Spleen (tissue), 11 donors: ENCODE results near the gene ARL6. TPM values are rescaled to one million over a fixed set of nuclear protein-coding genes. Genes with fewer than 3 reads are reported as not detected.

Experiments
- DNase-seq: peaks from one replicate; pipeline ENCODE4 v3.0.0-alpha.2; 2020
- H3K27ac ChIP-seq, 8 donors: fragments of 200-600 bp; sonication (generic) in 7 of 8; 1 replicate in 4 of 8; 2 replicates in 4 of 8; pipeline versions ENCODE4 v1.5.0 to v1.8.0; 2016 to 2021; ENCODE audit warnings: inconsistent platforms in 4 of 8, mild to moderate bottlenecking in 4 of 8, moderate library complexity in 1 of 8
- H3K27me3 ChIP-seq, 7 donors: fragments of 200-600 bp; sonication (generic) in 6 of 7; replicated peaks in 1 of 7; 1 replicate in 4 of 7; 2 replicates in 3 of 7; pipeline versions ENCODE4 v1.5.0 to v1.8.0; 2016 to 2021; ENCODE audit warnings: inconsistent platforms in 3 of 7, mild to moderate bottlenecking in 1 of 7
- H3K36me3 ChIP-seq, 6 donors: fragments of 200-600 bp; sonication (generic) in 5 of 6; 1 replicate in 4 of 6; 2 replicates in 2 of 6; pipeline versions ENCODE4 v1.5.0 to v1.8.0; 2016 to 2021; ENCODE audit warnings: inconsistent platforms in 2 of 6
- H3K4me1 ChIP-seq, 6 donors: fragments of 200-600 bp; sonication (generic) in 5 of 6; 1 replicate in 3 of 6; 2 replicates in 3 of 6; pipeline versions ENCODE4 v1.5.0 to v1.8.0; 2016 to 2021; ENCODE audit warnings: inconsistent platforms in 3 of 6
- H3K4me3 ChIP-seq, 8 donors: fragments of 200-600 bp; sonication (generic) in 7 of 8; 1 replicate in 4 of 8; 2 replicates in 4 of 8; pipeline versions ENCODE4 v1.5.0 to v1.8.0; 2016 to 2021; ENCODE audit warnings: inconsistent platforms in 4 of 8, mild to moderate bottlenecking in 4 of 8, moderate library complexity in 2 of 8
- H3K9me3 ChIP-seq, 8 donors: fragments of 200-600 bp; sonication (generic) in 7 of 8; 1 replicate in 4 of 8; 2 replicates in 4 of 8; pipeline versions ENCODE4 v1.5.0 to v1.8.0; 2016 to 2021; ENCODE audit warnings: inconsistent platforms in 4 of 8
- POLR2A ChIP-seq, 3 donors: fragments of 450-650 bp; IDR thresholded peaks; one replicate each; pipeline ENCODE4 v1.5.1; 2017; ENCODE audit warnings: antibody characterized with exemption in 3 of 3, mild to moderate bottlenecking in 1 of 3
- POLR2AphosphoS5 ChIP-seq, 3 donors: sonication (generic); formaldehyde crosslinking; IDR thresholded peaks; one replicate each; pipeline ENCODE4 v1.5.1; 2017; ENCODE audit warnings: antibody characterized with exemption in 3 of 3
- WGBS, 5 donors: extraction: QIAGEN DNeasy Blood & Tissue Kit in 3 of 5; methylation state at CpG; one replicate each; pipeline versions ENCODE4 v1.1.5 to v1.1.7; 2013 to 2018; 5-methylcytosine and 5-hydroxymethylcytosine counted together
- intact Hi-C: fragments of 100-400 bp; cut with DNase I; formaldehyde crosslinking; loops from one replicate; pipeline ENCODE4 v1.15.0; 2023; ENCODE audit warnings: low total_unique reads
- polyA plus RNA-seq, 3 donors: library from polyadenylated mRNA; stranded (reverse); fragments of 200-250 nt; gene quantifications; one replicate each; pipeline ENCODE4 v1.2.1, GENCODE V29; 2013
- total RNA-seq, 7 donors: library from RNA; depleted of rRNA in 3 of 7; stranded (reverse); fragments of >200 nt in 3 of 7; fragmentation: NEBNext Ultra II Directional in 4 of 7; extraction: Animal tissue kit (Norgen Biotek cat#: 25700) in 4 of 7; gene quantifications; one replicate each; pipeline versions ENCODE4 v1.1.0 to v1.2.1, GENCODE V29; 2016 to 2021
- TF ChIP-seq, protein P1 (sequence below), 11 experiments: fragments of 200-600 bp in 7 of 11; fragments of 450-650 bp in 4 of 11; sonication (generic) in 4 of 11; IDR thresholded peaks in 8 of 11; conservative IDR thresholded peaks in 3 of 11; 1 replicate in 7 of 11; 2 replicates in 4 of 11; pipeline versions ENCODE4 v1.4.0 to v1.8.0; 2016 to 2021; ENCODE audit warnings: antibody characterized with exemption in 11 of 11, inconsistent platforms in 4 of 11, mild to moderate bottlenecking in 1 of 11
- donor health status: healthy with polysubstance abuse.
- donor health status: DM: no; HTN: no; CAD: no; lungs with moderate emphysema.
- donor health status: DM: no; HTN: no; CAD: no.
- donor health status: Bipolar disorder and iron deficiency.
- donor health status: healthy.
- donor health status: DM: no; HTN: no; CAD: no.
- donor health status: DM: yes; HTN: yes; CAD: no.

ARL6 gene
- total and polyA plus RNA-seq, 10 donors: 1.3 to 6.9 (median 4.7) TPM

DNA sequence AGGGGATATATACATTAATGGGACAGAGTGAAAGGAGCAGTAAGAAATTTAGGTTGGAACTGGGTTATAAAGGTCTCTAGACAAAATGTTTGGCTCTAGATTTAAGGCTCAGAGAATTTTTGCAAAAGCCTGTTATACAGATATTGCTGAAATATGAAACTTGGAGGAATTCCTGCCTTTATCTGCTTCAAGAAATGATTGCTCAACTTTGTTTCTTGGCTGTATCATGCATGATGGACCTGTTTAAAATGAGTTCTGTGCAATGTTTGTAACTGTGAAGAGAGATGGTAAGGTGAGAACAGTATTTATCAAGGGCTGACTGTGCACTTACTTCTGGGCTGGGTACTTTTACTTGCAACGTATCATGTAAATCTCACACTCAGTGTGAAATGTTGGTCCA, 60.5 kb downstream of the ARL6 start:
- no peak for DNase-seq
- Histone ChIP-seq H3K4me1 (peaks cover 5 to 39% (median 17%) of the 10 kb centered on the region in 6 donors), H3K27ac (no peak overlapping the region), H3K4me3 (no peak overlapping the region), H3K9me3 (no peaks in the 10 kb centered on the region), H3K27me3 (peaks cover 0 to 32% (median 0%) of the 10 kb centered on the region in 7 donors), H3K36me3 (no peaks in the 10 kb centered on the region)
- TF ChIP-seq POLR2A (IDR thresholded peaks at IDR 0.05): no peak
- intact Hi-C loops: no loop called here
- 91 to 100% (median 95%) methylated on average over 1 of the region's 1 CpG for WGBS, 5 donors

- WGBS, 5 donors: 76 to 89% (median 82%) methylated on average over 2 of the region's 2 CpGs
- intact Hi-C loops: no loop called here
- no peak for DNase-seq
- Histone ChIP-seq H3K4me1 (peaks cover 0 to 19% (median 6%) of the 10 kb centered on the region in 6 donors), H3K4me3 (no peak overlapping the region), H3K36me3 (no peaks in the 10 kb centered on the region), H3K27me3 (peaks cover 0 to 5% (median 0%) of the 10 kb centered on the region in 7 donors), H3K27ac (no peak overlapping the region), H3K9me3 (no peaks in the 10 kb centered on the region)
- no peak for TF ChIP-seq POLR2A (IDR thresholded peaks at IDR 0.05)
- TF ChIP-seq, protein P1, sequence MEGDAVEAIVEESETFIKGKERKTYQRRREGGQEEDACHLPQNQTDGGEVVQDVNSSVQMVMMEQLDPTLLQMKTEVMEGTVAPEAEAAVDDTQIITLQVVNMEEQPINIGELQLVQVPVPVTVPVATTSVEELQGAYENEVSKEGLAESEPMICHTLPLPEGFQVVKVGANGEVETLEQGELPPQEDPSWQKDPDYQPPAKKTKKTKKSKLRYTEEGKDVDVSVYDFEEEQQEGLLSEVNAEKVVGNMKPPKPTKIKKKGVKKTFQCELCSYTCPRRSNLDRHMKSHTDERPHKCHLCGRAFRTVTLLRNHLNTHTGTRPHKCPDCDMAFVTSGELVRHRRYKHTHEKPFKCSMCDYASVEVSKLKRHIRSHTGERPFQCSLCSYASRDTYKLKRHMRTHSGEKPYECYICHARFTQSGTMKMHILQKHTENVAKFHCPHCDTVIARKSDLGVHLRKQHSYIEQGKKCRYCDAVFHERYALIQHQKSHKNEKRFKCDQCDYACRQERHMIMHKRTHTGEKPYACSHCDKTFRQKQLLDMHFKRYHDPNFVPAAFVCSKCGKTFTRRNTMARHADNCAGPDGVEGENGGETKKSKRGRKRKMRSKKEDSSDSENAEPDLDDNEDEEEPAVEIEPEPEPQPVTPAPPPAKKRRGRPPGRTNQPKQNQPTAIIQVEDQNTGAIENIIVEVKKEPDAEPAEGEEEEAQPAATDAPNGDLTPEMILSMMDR (IDR thresholded peaks at IDR 0.05 in 8 of 11, conservative IDR thresholded peaks at IDR 0.05 in 3 of 11): no peak
- no peak for TF ChIP-seq POLR2AphosphoS5 (IDR thresholded peaks at IDR 0.05)
These were observed 63.3 kb downstream of the ARL6 start for GRCh38 chr3:97827741-97828471.

DNA sequence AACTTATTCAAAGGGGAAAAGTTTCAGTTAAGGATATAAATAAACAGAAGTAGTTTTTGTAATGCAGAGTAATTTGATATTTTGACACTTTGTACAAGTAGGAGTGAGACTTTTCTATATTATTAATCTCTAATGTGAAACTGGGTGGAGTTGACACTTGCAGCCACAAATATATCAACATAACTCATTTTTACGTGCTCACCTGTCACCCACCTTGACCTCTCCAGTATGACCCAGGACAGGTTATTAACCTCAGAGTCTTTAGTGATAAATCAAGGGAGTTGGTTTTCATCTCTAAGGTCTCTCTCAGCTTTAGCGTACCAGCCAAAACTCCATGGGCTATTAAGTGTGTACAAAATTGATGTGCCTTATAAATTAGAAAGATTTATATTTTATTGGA, 64.6 kb downstream of the ARL6 start:
- Histone ChIP-seq H3K27me3 (no peaks in the 10 kb centered on the region), H3K9me3 (peaks cover 0 to 5% (median 0%) of the 10 kb centered on the region in 8 donors), H3K27ac (no peak overlapping the region), H3K36me3 (no peaks in the 10 kb centered on the region), H3K4me3 (no peak overlapping the region), H3K4me1 (peaks cover 0 to 7% (median 0%) of the 10 kb centered on the region in 6 donors)
- TF ChIP-seq, protein P1 (IDR thresholded peaks at IDR 0.05 in 8 of 11, conservative IDR thresholded peaks at IDR 0.05 in 3 of 11): no peak
- TF ChIP-seq POLR2AphosphoS5 (IDR thresholded peaks at IDR 0.05) (no peak), POLR2A (IDR thresholded peaks at IDR 0.05) (no peak)
- no peak for DNase-seq
- WGBS, 5 donors: 79 to 89% (median 84%) methylated on average over 2 of the region's 2 CpGs
- intact Hi-C loops: no loop called here

DNA sequence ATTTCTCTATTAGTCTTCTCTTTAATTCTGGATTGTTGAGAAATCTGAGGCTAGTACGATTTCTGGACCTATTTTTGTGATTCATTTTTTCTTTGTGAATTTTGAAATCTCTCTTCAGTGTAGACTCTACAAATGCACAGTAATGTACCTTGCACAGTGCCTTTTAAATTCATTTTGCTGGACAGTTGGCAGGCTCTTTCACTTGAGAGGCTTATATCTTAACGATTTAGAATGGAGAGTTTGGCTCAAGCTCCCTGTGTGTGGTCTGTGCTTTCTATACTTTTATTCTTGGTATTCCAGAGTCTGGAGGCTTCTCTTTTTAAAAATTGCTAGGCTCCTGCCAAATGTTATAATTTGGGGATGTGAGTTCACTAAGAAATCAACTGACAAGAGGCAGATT, 66.1 kb downstream of the ARL6 start:
- 76 to 86% (median 82%) methylated on average over 2 of the region's 2 CpGs for WGBS, 5 donors
- DNase-seq: no peak
- intact Hi-C loops: no loop called here
- no peak overlapping the region for H3K4me3 ChIP-seq
- no peaks in the 10 kb centered on the region for H3K4me1 ChIP-seq
- no peaks in the 10 kb centered on the region for H3K36me3 ChIP-seq
- no peaks in the 10 kb centered on the region for H3K27me3 ChIP-seq
- no peak overlapping the region for H3K27ac ChIP-seq
- TF ChIP-seq, protein P1 (IDR thresholded peaks at IDR 0.05 in 8 of 11, conservative IDR thresholded peaks at IDR 0.05 in 3 of 11): no peak
- TF ChIP-seq POLR2AphosphoS5 (IDR thresholded peaks at IDR 0.05) (no peak), POLR2A (IDR thresholded peaks at IDR 0.05) (no peak)
- H3K9me3 ChIP-seq: peaks cover 0 to 5% (median 0%) of the 10 kb centered on the region in 8 donors
